ENCODE data around the gene IL10RB.

DNA sequence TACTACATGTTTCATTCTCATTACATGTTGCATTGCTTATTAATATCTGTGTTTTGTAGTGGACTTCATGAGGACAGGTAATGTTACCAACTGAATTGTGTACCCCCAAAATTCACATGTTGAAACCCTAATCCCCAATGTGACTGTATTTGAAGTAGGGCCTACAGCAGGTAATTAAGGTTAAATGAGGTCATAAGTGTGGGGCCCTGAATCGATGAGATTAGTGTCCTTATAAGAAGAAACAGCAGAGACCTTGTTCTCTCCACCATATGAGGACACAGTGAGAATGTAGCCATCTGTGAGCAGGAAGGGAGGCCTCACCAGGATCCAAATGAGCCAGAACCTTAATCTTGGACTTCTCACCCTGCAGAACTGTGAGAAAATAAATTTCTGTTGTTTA, 43.6 kb downstream of the IL10RB start:
- TF ChIP-seq, protein P1, sequence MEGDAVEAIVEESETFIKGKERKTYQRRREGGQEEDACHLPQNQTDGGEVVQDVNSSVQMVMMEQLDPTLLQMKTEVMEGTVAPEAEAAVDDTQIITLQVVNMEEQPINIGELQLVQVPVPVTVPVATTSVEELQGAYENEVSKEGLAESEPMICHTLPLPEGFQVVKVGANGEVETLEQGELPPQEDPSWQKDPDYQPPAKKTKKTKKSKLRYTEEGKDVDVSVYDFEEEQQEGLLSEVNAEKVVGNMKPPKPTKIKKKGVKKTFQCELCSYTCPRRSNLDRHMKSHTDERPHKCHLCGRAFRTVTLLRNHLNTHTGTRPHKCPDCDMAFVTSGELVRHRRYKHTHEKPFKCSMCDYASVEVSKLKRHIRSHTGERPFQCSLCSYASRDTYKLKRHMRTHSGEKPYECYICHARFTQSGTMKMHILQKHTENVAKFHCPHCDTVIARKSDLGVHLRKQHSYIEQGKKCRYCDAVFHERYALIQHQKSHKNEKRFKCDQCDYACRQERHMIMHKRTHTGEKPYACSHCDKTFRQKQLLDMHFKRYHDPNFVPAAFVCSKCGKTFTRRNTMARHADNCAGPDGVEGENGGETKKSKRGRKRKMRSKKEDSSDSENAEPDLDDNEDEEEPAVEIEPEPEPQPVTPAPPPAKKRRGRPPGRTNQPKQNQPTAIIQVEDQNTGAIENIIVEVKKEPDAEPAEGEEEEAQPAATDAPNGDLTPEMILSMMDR (optimal IDR thresholded peaks at IDR 0.05 in 1 of 3, IDR thresholded peaks at IDR 0.05 in 1 of 3, conservative IDR thresholded peaks at IDR 0.05 in 1 of 3; ENCODE audit: extremely low read depth in 1 of 3, insufficient read depth in 2 of 3, low read length in 3 of 3) = no peak
- no peak for TF ChIP-seq EZH2 (IDR thresholded peaks at IDR 0.05; ENCODE audit: low read length)
